Panc1 (cell line): Measurements from ENCODE around the gene EID3.

Experiments used
- POLR2AphosphoS5 ChIP-seq: IDR thresholded peaks from 2 replicates; pipeline ENCODE4 v1.6.1; 2012; ENCODE audit warnings: mild to moderate bottlenecking, low read depth, low read length, moderate library complexity
- REST ChIP-seq, 2 experiments: IDR thresholded peaks; 2 replicates each; pipeline ENCODE4 v1.6.1; 2011 to 2012; ENCODE audit warnings: low read depth in 2 of 2, control low read depth in 1 of 2, low read length in 1 of 2, mild to moderate bottlenecking in 1 of 2, moderate library complexity in 1 of 2; ENCODE audit not compliant: insufficient read depth in 1 of 2
- SIN3A ChIP-seq: IDR thresholded peaks from 2 replicates; pipeline ENCODE4 v1.6.1; 2012; ENCODE audit warnings: low read depth, mild to moderate bottlenecking, low read length, moderate library complexity, borderline replicate concordance; ENCODE audit not compliant: insufficient read depth
- TCF7L2 ChIP-seq: IDR thresholded peaks from 2 replicates; pipeline ENCODE4 v1.6.1; 2011; ENCODE audit warnings: mild to moderate bottlenecking, low read depth, low read length, inconsistent platforms
- TF ChIP-seq, protein P1 (sequence below): fragments of 450-650 bp; IDR thresholded peaks from 2 replicates; pipeline ENCODE4 v1.5.1; 2017; ENCODE audit warnings: mild to moderate bottlenecking

- TF ChIP-seq, protein P1, sequence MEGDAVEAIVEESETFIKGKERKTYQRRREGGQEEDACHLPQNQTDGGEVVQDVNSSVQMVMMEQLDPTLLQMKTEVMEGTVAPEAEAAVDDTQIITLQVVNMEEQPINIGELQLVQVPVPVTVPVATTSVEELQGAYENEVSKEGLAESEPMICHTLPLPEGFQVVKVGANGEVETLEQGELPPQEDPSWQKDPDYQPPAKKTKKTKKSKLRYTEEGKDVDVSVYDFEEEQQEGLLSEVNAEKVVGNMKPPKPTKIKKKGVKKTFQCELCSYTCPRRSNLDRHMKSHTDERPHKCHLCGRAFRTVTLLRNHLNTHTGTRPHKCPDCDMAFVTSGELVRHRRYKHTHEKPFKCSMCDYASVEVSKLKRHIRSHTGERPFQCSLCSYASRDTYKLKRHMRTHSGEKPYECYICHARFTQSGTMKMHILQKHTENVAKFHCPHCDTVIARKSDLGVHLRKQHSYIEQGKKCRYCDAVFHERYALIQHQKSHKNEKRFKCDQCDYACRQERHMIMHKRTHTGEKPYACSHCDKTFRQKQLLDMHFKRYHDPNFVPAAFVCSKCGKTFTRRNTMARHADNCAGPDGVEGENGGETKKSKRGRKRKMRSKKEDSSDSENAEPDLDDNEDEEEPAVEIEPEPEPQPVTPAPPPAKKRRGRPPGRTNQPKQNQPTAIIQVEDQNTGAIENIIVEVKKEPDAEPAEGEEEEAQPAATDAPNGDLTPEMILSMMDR = no peak
- TF ChIP-seq REST (IDR thresholded peaks at IDR 0.05; ENCODE audit: insufficient read depth in 1 of 2, low read depth in 2 of 2, low read length in 1 of 2) (no peak), TCF7L2 (no peak), POLR2AphosphoS5 (no peak), SIN3A (no peak)
Observed at GRCh38 chr12:104296718-104297117, 6.8 kb upstream of the EID3 start.
